GM13976 (cell line): Measurements from ENCODE around the gene CEACAM16.

ENCODE experiments used
- DNase-seq: peaks from one replicate; pipeline ENCODE4 v3.0.0; 2012; ENCODE audit warnings: low spot score
- CTCF ChIP-seq: IDR thresholded peaks from 2 replicates; pipeline ENCODE4 v1.5.1; 2012; ENCODE audit warnings: borderline replicate concordance, mild to moderate bottlenecking; ENCODE audit not compliant: insufficient read depth; ENCODE audit errors: extremely low read depth, missing control alignments, control extremely low read depth
- in situ Hi-C: fragments of 300-500 bp; cut with MboI; formaldehyde crosslinking; loops from one replicate; pipeline ENCODE4 v1.12.0; 2022; ENCODE audit warnings: low sequenced_read_pairs, mixed read lengths, inconsistent platforms; ENCODE audit not compliant: unreplicated experiment

Gene CEACAM16

GRCh38 chr19:44754750-44755080 lies 55.8 kb downstream of the CEACAM16 start:
- no peak for DNase-seq
- in situ Hi-C loops: no loop called here
- TF ChIP-seq CTCF: no peak

- no peak for DNase-seq
- in situ Hi-C loops: no loop called here
- TF ChIP-seq CTCF: no peak
Observed at GRCh38 chr19:44755219-44755618, 56.3 kb downstream of the CEACAM16 start.

GRCh38 chr19:44756089-44756562 lies 57.2 kb downstream of the CEACAM16 start:
- in situ Hi-C loops: no loop called here
- no peak for DNase-seq
- no peak for TF ChIP-seq CTCF

GRCh38 chr19:44757057-44757734 lies 58.2 kb downstream of the CEACAM16 start:
- no peak for TF ChIP-seq CTCF
- no peak for DNase-seq
- in situ Hi-C loops: no loop called here

- in situ Hi-C loops: no loop called here
- DNase-seq: no peak
- no peak for TF ChIP-seq CTCF
Observed at GRCh38 chr19:44757735-44758505, 59.0 kb downstream of the CEACAM16 start.

- no peak for TF ChIP-seq CTCF
- no peak for DNase-seq
- in situ Hi-C loops: no loop called here
Observed at GRCh38 chr19:44758596-44758995, 59.6 kb downstream of the CEACAM16 start.
